Trophoblast cell (in vitro differentiated cells and primary cell): ENCODE measurements around the gene FLVCR2.

Experiments
- DNase-seq, 2 donors: peaks; one replicate each; pipeline ENCODE4 v3.0.0-alpha.2; 2016
- H2AFZ ChIP-seq: 2 replicates; pipeline ENCODE4 v1.6.1; 2013; ENCODE audit warnings: low read length, moderate library complexity, mild to moderate bottlenecking; ENCODE audit not compliant: insufficient read depth, poor library complexity
- H2AK5ac ChIP-seq: 2 replicates; pipeline ENCODE4 v1.6.1; 2013; ENCODE audit warnings: mild to moderate bottlenecking, low read length
- H2BK120ac ChIP-seq: 2 replicates; pipeline ENCODE4 v1.6.1; 2013; ENCODE audit warnings: low read length, mild to moderate bottlenecking, moderate library complexity; ENCODE audit not compliant: insufficient read depth, poor library complexity
- H2BK12ac ChIP-seq: 2 replicates; pipeline ENCODE4 v1.6.1; 2013; ENCODE audit warnings: mild to moderate bottlenecking, low read length, moderate library complexity
- H2BK5ac ChIP-seq: 2 replicates; pipeline ENCODE4 v1.6.1; 2013; ENCODE audit warnings: low read length, low read depth, moderate library complexity, mild to moderate bottlenecking; ENCODE audit not compliant: poor library complexity
- H3K14ac ChIP-seq: 2 replicates; pipeline ENCODE4 v1.6.1; 2013; ENCODE audit warnings: mild to moderate bottlenecking, low read length
- H3K18ac ChIP-seq: 2 replicates; pipeline ENCODE4 v1.6.1; 2013; ENCODE audit warnings: mild to moderate bottlenecking, low read length
- H3K23ac ChIP-seq: 2 replicates; pipeline ENCODE4 v1.6.1; 2013; ENCODE audit warnings: low read length
- H3K27ac ChIP-seq: 2 replicates; pipeline ENCODE4 v1.5.1; 2013; ENCODE audit warnings: low read depth, mild to moderate bottlenecking, inconsistent platforms, low read length, moderate library complexity
- H3K27me3 ChIP-seq: 2 replicates; pipeline ENCODE4 v1.6.1; 2013; ENCODE audit warnings: inconsistent platforms, mild to moderate bottlenecking, low read length, moderate library complexity; ENCODE audit not compliant: insufficient read depth
- H3K36me3 ChIP-seq, 2 experiments: 1 replicate in 1 of 2; 2 replicates in 1 of 2; pipeline ENCODE4 v1.6.1; 2013; ENCODE audit warnings: low read length in 2 of 2, mild to moderate bottlenecking in 2 of 2, moderate library complexity in 1 of 2; ENCODE audit not compliant: insufficient read depth in 2 of 2, control insufficient read depth in 1 of 2
- H3K4ac ChIP-seq: 2 replicates; pipeline ENCODE4 v1.6.1; 2013; ENCODE audit warnings: low read depth, mild to moderate bottlenecking, low read length, moderate library complexity
- H3K4me1 ChIP-seq, 2 experiments: 1 replicate in 1 of 2; 2 replicates in 1 of 2; pipeline ENCODE4 v1.6.1; 2013; ENCODE audit warnings: low read length in 2 of 2, mild to moderate bottlenecking in 2 of 2, moderate library complexity in 1 of 2; ENCODE audit not compliant: insufficient read depth in 2 of 2, control insufficient read depth in 1 of 2
- H3K4me2 ChIP-seq: 2 replicates; pipeline ENCODE4 v1.6.1; 2013; ENCODE audit warnings: inconsistent platforms, mild to moderate bottlenecking, low read length, moderate library complexity
- H3K4me3 ChIP-seq: 2 replicates; pipeline ENCODE4 v1.5.1; 2013; ENCODE audit warnings: mild to moderate bottlenecking, low read depth, low read length, inconsistent platforms
- H3K79me1 ChIP-seq: one replicate; pipeline ENCODE4 v1.6.1; 2013; ENCODE audit warnings: low read length
- H3K79me2 ChIP-seq: 2 replicates; pipeline ENCODE4 v1.6.1; 2013; ENCODE audit warnings: low read length, mild to moderate bottlenecking; ENCODE audit not compliant: control insufficient read depth, insufficient read depth, poor library complexity
- H3K9ac ChIP-seq: 2 replicates; pipeline ENCODE4 v1.6.1; 2013; ENCODE audit warnings: mild to moderate bottlenecking, low read length
- H3K9me3 ChIP-seq: 2 replicates; pipeline ENCODE4 v1.6.1; 2013; ENCODE audit warnings: low read depth, mild to moderate bottlenecking, control low read depth, inconsistent platforms, low read length; ENCODE audit not compliant: insufficient read depth
- H4K12ac ChIP-seq: 2 replicates; pipeline ENCODE4 v1.6.1; 2013; ENCODE audit warnings: low read depth, mild to moderate bottlenecking, low read length, moderate library complexity
- H4K8ac ChIP-seq: 2 replicates; pipeline ENCODE4 v1.6.1; 2013; ENCODE audit warnings: low read depth, mild to moderate bottlenecking, low read length, moderate library complexity
- H4K91ac ChIP-seq: one replicate; pipeline ENCODE4 v1.6.1; 2013; ENCODE audit warnings: low read depth, mild to moderate bottlenecking, low read length, moderate library complexity
- WGBS: extraction: QIAGEN DNeasy Blood & Tissue Kit; methylation state at CpG from one replicate; pipeline ENCODE4 v1.1.7; 2013; ENCODE audit warnings: missing lambda C conversion rate; ENCODE audit not compliant: insufficient read length, insufficient coverage; ENCODE audit errors: extremely low coverage; 5-methylcytosine and 5-hydroxymethylcytosine counted together

Gene FLVCR2

GRCh38 chr14:75630695-75631452 lies 52.5 kb downstream of the FLVCR2 start:
- Histone ChIP-seq H3K4ac (no peak overlapping the region), H4K91ac (no peak overlapping the region), H4K8ac (no peak overlapping the region), H3K4me2 (no peak overlapping the region), H3K27me3 (no peaks in the 10 kb centered on the region), H2AK5ac (no peak overlapping the region), H3K9ac (no peak overlapping the region), H2BK5ac (no peak overlapping the region), H4K12ac (no peak overlapping the region), H2BK120ac (peak overlapping the region; percentile 6), H3K9me3 (no peaks in the 10 kb centered on the region), H3K4me3 (no peak overlapping the region), H2BK12ac (no peak overlapping the region), H3K79me2 (no peaks in the 10 kb centered on the region), H3K14ac (no peak overlapping the region), H2AFZ (no peak overlapping the region), H3K4me1 (peaks cover 21 to 25% of the 10 kb centered on the region in 2 experiments), H3K27ac (peak overlapping the region; percentile 47), H3K23ac (no peak overlapping the region), H3K18ac (no peak overlapping the region), H3K36me3 (no peaks in the 10 kb centered on the region), H3K79me1 (peaks cover 12% of the 10 kb centered on the region)
- WGBS = no CpG with 5 or more reads among the region's 6 CpGs
- DNase-seq = peak; percentile 75 to 76

DNA sequence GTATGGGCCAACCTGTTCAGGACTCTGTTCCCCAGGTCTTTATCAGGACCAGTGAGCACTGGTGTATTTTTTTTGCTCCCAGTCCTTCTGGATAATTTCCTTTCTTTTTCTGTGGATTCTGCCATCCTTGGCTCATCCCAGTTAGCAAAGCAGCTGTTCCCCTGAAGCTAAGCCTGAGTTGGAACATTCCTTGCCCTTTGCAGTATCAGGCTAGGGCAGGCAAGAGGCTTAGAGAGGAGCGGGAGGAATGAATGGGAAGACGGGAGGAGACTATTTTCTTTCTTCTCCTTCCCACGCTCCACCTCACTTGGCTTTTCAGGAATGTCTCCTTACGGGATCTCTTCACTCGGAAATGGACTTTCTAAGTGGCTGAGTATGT lies 53.0 kb downstream of the FLVCR2 start:
- Histone ChIP-seq H2BK12ac (no peak overlapping the region), H4K8ac (no peak overlapping the region), H3K79me1 (peaks cover 16% of the 10 kb centered on the region), H3K9me3 (no peaks in the 10 kb centered on the region), H3K36me3 (no peaks in the 10 kb centered on the region), H3K4me1 (peaks cover 27 to 30% of the 10 kb centered on the region in 2 experiments), H3K4ac (no peak overlapping the region), H3K23ac (no peak overlapping the region), H3K27me3 (no peaks in the 10 kb centered on the region), H3K14ac (no peak overlapping the region), H3K18ac (no peak overlapping the region), H2BK5ac (no peak overlapping the region), H4K91ac (no peak overlapping the region), H2AFZ (no peak overlapping the region), H2BK120ac (peak overlapping the region; percentile 6), H3K27ac (peak overlapping the region; percentile 47), H2AK5ac (no peak overlapping the region), H3K79me2 (no peaks in the 10 kb centered on the region), H4K12ac (no peak overlapping the region), H3K9ac (no peak overlapping the region), H3K4me3 (no peak overlapping the region), H3K4me2 (no peak overlapping the region)
- WGBS = no CpG with 5 or more reads among the region's 5 CpGs
- DNase-seq = peak; percentile 82 to 83

GRCh38 chr14:75634848-75635247 lies 56.4 kb downstream of the FLVCR2 start:
- H2AK5ac ChIP-seq = no peak overlapping the region
- H3K9ac ChIP-seq = no peak overlapping the region
- H2BK120ac ChIP-seq = peak overlapping the region; percentile 18

GRCh38 chr14:75636100-75636692 lies 57.8 kb downstream of the FLVCR2 start:
- Histone ChIP-seq H4K8ac (peak overlapping the region; percentile 45), H3K23ac (no peak overlapping the region), H4K91ac (peak overlapping the region; percentile 49), H3K27me3 (no peaks in the 10 kb centered on the region), H3K4ac (peak overlapping the region; percentile 5), H3K79me2 (no peaks in the 10 kb centered on the region), H3K14ac (peak overlapping the region; percentile 60), H2BK12ac (peak overlapping the region; percentile 78), H3K18ac (peak overlapping the region; percentile 53), H3K4me3 (no peak overlapping the region), H4K12ac (no peak overlapping the region), H3K9ac (no peak overlapping the region), H3K79me1 (peaks cover 19% of the 10 kb centered on the region), H3K36me3 (peaks cover 0 to 2% of the 10 kb centered on the region in 2 experiments), H2BK5ac (peak overlapping the region; percentile 32), H3K27ac (peak overlapping the region; percentile 13), H2AK5ac (peak overlapping the region; percentile 20), H3K9me3 (no peaks in the 10 kb centered on the region), H2AFZ (no peak overlapping the region), H3K4me1 (peaks cover 32 to 39% of the 10 kb centered on the region in 2 experiments), H2BK120ac (peak overlapping the region; percentile 67), H3K4me2 (no peak overlapping the region)
- DNase-seq = no peak
- WGBS = no CpG with 5 or more reads among the region's 13 CpGs

More at GRCh38 chr14:75634848-75635247, 56.4 kb downstream of the FLVCR2 start:
- H4K8ac ChIP-seq = no peak overlapping the region
- H3K23ac ChIP-seq = no peak overlapping the region
- peak; percentile 89 to 97 for DNase-seq
- H3K79me1 ChIP-seq = peaks cover 16% of the 10 kb centered on the region
- H3K27me3 ChIP-seq = no peaks in the 10 kb centered on the region
- peak overlapping the region; percentile 42 for H4K91ac ChIP-seq
- no peak overlapping the region for H3K4me2 ChIP-seq
- no peak overlapping the region for H3K14ac ChIP-seq
- H3K18ac ChIP-seq = no peak overlapping the region
- no peak overlapping the region for H2BK12ac ChIP-seq
- H2AFZ ChIP-seq = no peak overlapping the region
- H2BK5ac ChIP-seq = peak overlapping the region; percentile 14
- no CpG with 5 or more reads among the region's 5 CpGs for WGBS
- no peak overlapping the region for H4K12ac ChIP-seq
- peaks cover 32 to 34% of the 10 kb centered on the region in 2 experiments for H3K4me1 ChIP-seq
- H3K79me2 ChIP-seq = no peaks in the 10 kb centered on the region
- H3K27ac ChIP-seq = peak overlapping the region; percentile 67
- no peak overlapping the region for H3K4ac ChIP-seq
- no peaks in the 10 kb centered on the region for H3K9me3 ChIP-seq
- no peak overlapping the region for H3K4me3 ChIP-seq
- H3K36me3 ChIP-seq = peaks cover 0 to 2% of the 10 kb centered on the region in 2 experiments
